ENCODE measurements around the gene NUCB1. TPM values are rescaled to one million over a fixed set of nuclear protein-coding genes. Genes with fewer than 3 reads are reported as not detected.
A peak's percentile ranks its signal among the peaks of the same experiment; 100 is the strongest.

The NUCB1 gene
- total and polyA plus RNA-seq, 9 of the 15 experiments (the other 6 are each of a cell fraction or from before 2014, with no cell fraction given) = 3.1 to 153 (median 71.7) TPM

- TF ChIP-seq ZBTB40 (IDR thresholded peaks at IDR 0.05) (peak; percentile 76), ZBTB40 (CRISPR knock-in tag; IDR thresholded peaks at IDR 0.05) (no peak), POLR2A (conservative IDR thresholded peaks at IDR 0.05) (peak; percentile 55), TSC22D4 (tag; IDR thresholded peaks at IDR 0.05) (0 out of 2 replicates have a peak, but pooled peaks have one; percentile 80), NCOA4 (IDR thresholded peaks at IDR 0.05; ENCODE audit: partially characterized antibody) (peak; percentile 85), ZNF3 (CRISPR knock-in tag; IDR thresholded peaks at IDR 0.05) (no peak), NFRKB (IDR thresholded peaks at IDR 0.05; ENCODE audit: low read depth) (peak; percentile 79), SNIP1 (IDR thresholded peaks at IDR 0.05; ENCODE audit: low read depth) (peak; percentile 48; the same call in 1 of the 2 replicates), THRB (CRISPR knock-in tag; conservative IDR thresholded peaks at IDR 0.05) (peak; percentile 68), EGR1 (conservative IDR thresholded peaks at IDR 0.05) (peak; percentile 99), HLTF (IDR thresholded peaks at IDR 0.05) (peak; percentile 91), TRIM25 (IDR thresholded peaks at IDR 0.05; ENCODE audit: borderline replicate concordance) (peak; percentile 96; the same call in 1 of the 2 replicates), LEF1 (IDR thresholded peaks at IDR 0.05) (peak; percentile 76), ZBTB7A (IDR thresholded peaks at IDR 0.05; ENCODE audit: borderline replicate concordance, control insufficient read depth, low read depth, low read length) (0 out of 2 replicates have a peak, but pooled peaks have one; percentile 29), ARID1B (IDR thresholded peaks at IDR 0.05) (peak; percentile 68), EP400 (IDR thresholded peaks at IDR 0.05) (peak; percentile 49), ZNF232 (CRISPR knock-in tag; IDR thresholded peaks at IDR 0.05) (no peak)
Observed at GRCh38 chr19:48868114-48868886, 31.8 kb upstream of the NUCB1 start, which contains the start of gene PLEKHA4 (continued).
